Measurements from ENCODE around the gene MALSU1.
A peak's percentile ranks its signal among the peaks of the same experiment; 100 is the strongest.
"Not testable (repeated sequence)": the region's sequence is repeated elsewhere in the genome, so short reads cannot be mapped to it uniquely, and the experiment has no call there.

Gene MALSU1

DNA sequence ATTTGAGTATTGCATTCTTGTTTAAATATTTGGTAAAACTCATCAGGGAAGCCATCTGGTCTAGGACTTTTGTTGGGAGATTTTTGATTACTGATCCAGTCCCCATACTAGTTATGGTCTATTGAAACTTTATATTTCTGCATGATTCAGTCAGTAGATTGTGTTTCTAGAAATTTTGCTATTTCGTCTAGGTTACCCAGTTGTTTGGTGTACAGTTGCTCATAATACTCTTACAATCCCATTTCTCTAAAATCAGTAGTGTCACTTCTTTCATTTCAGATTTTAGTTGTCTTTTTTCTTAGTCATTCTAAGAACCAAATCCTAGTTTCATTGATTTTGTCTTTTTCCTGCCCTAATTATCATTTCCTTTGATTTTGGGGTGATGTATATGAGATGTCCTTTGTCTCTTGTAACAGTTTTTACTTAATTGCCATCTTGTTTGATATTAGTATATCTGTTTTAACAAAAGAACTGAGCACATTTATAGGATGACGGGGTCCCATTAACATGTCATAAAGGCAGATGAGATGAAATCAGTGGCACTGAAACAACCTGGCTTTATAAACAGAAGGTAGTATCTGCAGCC is 7.9 kb downstream of the MALSU1 start:
- in situ Hi-C loops (cut with HindIII; ENCODE audit: low sequenced_read_pairs), result no loop called here
- H3K4me3 ChIP-seq (ENCODE audit: low read depth, low read length), result no peak overlapping the region
- TF ChIP-seq, protein P1, sequence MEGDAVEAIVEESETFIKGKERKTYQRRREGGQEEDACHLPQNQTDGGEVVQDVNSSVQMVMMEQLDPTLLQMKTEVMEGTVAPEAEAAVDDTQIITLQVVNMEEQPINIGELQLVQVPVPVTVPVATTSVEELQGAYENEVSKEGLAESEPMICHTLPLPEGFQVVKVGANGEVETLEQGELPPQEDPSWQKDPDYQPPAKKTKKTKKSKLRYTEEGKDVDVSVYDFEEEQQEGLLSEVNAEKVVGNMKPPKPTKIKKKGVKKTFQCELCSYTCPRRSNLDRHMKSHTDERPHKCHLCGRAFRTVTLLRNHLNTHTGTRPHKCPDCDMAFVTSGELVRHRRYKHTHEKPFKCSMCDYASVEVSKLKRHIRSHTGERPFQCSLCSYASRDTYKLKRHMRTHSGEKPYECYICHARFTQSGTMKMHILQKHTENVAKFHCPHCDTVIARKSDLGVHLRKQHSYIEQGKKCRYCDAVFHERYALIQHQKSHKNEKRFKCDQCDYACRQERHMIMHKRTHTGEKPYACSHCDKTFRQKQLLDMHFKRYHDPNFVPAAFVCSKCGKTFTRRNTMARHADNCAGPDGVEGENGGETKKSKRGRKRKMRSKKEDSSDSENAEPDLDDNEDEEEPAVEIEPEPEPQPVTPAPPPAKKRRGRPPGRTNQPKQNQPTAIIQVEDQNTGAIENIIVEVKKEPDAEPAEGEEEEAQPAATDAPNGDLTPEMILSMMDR (IDR thresholded peaks at IDR 0.05; ENCODE audit: low read depth, low read length), result no peak
- no peak for DNase-seq (ENCODE audit: low read depth, low spot score)

DNA sequence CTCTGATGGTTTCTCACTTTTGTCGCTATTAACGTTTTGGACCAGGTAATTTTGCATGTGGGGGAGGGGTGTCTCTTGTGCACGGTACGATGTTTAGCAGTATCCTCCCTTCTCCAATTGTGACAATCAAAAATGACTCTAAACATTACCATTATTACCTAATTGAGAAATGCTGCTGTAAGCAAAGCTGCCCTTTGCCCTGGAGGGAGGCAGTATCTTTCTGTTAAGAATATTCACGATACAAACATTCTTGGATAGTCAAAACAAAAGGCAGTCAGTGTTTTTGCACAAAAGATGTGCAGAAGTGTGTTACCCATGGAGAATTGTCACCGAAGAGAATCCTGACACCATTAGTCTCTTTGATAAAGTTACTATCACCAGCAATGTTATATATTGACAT is 9.6 kb downstream of the MALSU1 start:
- TF ChIP-seq, protein P1 (IDR thresholded peaks at IDR 0.05; ENCODE audit: low read depth, low read length), result no peak
- DNase-seq (ENCODE audit: low read depth, low spot score), result no peak
- in situ Hi-C loops (cut with HindIII; ENCODE audit: low sequenced_read_pairs), result no loop called here
- no peak overlapping the region for H3K4me3 ChIP-seq (ENCODE audit: low read depth, low read length)

- H3K4me3 ChIP-seq (ENCODE audit: low read depth, low read length); in situ Hi-C loops (cut with HindIII; ENCODE audit: low sequenced_read_pairs); DNase-seq (ENCODE audit: low read depth, low spot score): not testable (repeated sequence)
These were observed 13.0 kb downstream of the MALSU1 start for GRCh38 chr7:23312141-23312540.

DNA sequence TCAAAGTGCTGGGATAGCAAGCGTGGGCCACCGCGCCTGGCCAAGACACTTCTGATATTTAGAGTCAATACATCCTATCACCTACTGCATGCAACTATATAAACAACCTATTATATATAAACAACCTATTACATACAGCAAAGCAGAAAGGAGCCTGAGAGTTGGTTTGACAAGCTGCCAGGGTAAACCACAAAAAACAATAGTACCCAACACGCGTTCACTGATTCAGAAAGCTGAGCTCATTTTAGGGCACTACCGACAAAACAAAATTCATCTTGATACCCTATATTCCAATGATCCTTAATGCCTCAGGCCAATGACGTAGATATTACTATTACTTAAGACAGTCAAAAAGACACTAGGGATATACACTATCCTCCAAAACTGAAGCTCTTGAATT is 16.2 kb downstream of the MALSU1 start:
- DNase-seq (ENCODE audit: low read depth, low spot score), result peak; percentile 59
- no peak overlapping the region for H3K4me3 ChIP-seq (ENCODE audit: low read depth, low read length)
- TF ChIP-seq, protein P1 (IDR thresholded peaks at IDR 0.05; ENCODE audit: low read depth, low read length), result no peak
- in situ Hi-C loops (cut with HindIII; ENCODE audit: low sequenced_read_pairs), result no loop called here

GRCh38 chr7:23331132-23331531 is 32.0 kb downstream of the MALSU1 start:
- DNase-seq (ENCODE audit: low read depth, low spot score), result no peak
- TF ChIP-seq, protein P1 (IDR thresholded peaks at IDR 0.05; ENCODE audit: low read depth, low read length), result no peak
- H3K4me3 ChIP-seq (ENCODE audit: low read depth, low read length), result no peak overlapping the region
- in situ Hi-C loops (cut with HindIII; ENCODE audit: low sequenced_read_pairs), result no loop called here

GRCh38 chr7:23332193-23332592 is 33.1 kb downstream of the MALSU1 start:
- TF ChIP-seq, protein P1 (IDR thresholded peaks at IDR 0.05; ENCODE audit: low read depth, low read length), result no peak
- in situ Hi-C loops (cut with HindIII; ENCODE audit: low sequenced_read_pairs), result no loop called here

DNA sequence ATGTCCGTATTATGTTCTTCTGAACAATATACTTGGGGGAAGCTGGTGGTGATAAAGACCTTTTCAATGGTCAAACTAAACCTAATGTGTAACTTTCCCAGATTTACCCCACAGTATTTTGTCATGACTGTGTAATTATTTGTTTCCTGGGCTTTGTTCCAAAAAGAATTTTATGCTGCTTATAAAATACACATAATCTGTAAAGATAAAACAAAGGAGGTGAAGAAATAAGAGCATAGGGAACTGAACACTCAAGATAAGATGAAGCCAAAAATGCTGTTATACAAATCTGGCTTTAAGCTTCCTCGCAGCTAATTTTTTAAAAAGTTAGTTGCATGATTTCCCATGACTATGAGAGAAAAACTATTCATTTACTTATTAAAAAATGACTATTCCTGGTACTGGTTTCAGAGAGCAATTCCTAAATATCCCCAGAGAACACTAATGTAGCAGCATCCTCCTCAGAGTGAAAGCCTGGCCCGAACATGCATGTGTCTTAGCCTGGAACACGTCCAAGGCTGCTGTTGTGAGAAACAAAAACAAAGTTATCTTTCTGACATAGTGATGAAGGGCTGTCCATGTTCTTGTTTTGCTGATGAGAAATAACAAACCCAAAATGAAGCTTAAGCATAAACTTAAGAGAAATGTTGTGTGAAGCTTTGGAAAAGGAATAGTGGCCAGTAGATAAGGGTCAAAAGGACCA is 33.9 kb downstream of the MALSU1 start:
- in situ Hi-C loops (cut with HindIII; ENCODE audit: low sequenced_read_pairs), result no loop called here
- H3K4me3 ChIP-seq (ENCODE audit: low read depth, low read length), result no peak overlapping the region
- TF ChIP-seq, protein P1 (IDR thresholded peaks at IDR 0.05; ENCODE audit: low read depth, low read length), result no peak
- no peak for DNase-seq (ENCODE audit: low read depth, low spot score)

More at GRCh38 chr7:23332193-23332592, 33.1 kb downstream of the MALSU1 start:
- DNase-seq (ENCODE audit: low read depth, low spot score), result no peak
- H3K4me3 ChIP-seq (ENCODE audit: low read depth, low read length), result no peak overlapping the region
